HG02571 (cell line): ENCODE measurements around the gene SOX6.
"Not testable (repeated sequence)": the region's sequence is repeated elsewhere in the genome, so short reads cannot be mapped to it uniquely, and the experiment has no call there.

Experiments used
- ATAC-seq: cut with Tn5 transposase; IDR thresholded peaks from one replicate; pipeline ENCODE4 v1.9.1; 2021; ENCODE audit warnings: mild to moderate bottlenecking, moderate library complexity; ENCODE audit not compliant: unreplicated experiment

The SOX6 gene

GRCh38 chr11:16070573-16070972, 285.8 kb downstream of the SOX6 start:
- ATAC-seq, result no peak

GRCh38 chr11:16067268-16067667, 289.1 kb downstream of the SOX6 start:
- ATAC-seq, result not testable (repeated sequence)

GRCh38 chr11:16059332-16059731, 297.0 kb downstream of the SOX6 start:
- no peak for ATAC-seq

- ATAC-seq, result no peak
Measured at GRCh38 chr11:16058671-16059070, 297.7 kb downstream of the SOX6 start.

GRCh38 chr11:16052750-16053149, 303.6 kb downstream of the SOX6 start:
- no peak for ATAC-seq

- no peak for ATAC-seq
Measured at GRCh38 chr11:16049611-16050010, 306.7 kb downstream of the SOX6 start.

- ATAC-seq, result no peak
Measured at GRCh38 chr11:16047073-16047472, 309.3 kb downstream of the SOX6 start.

GRCh38 chr11:16043617-16044016, 312.7 kb downstream of the SOX6 start:
- no peak for ATAC-seq

- no peak for ATAC-seq
Measured at GRCh38 chr11:16041207-16041606, 315.1 kb downstream of the SOX6 start.

- ATAC-seq, result no peak
Measured at GRCh38 chr11:16040151-16040550, 316.2 kb downstream of the SOX6 start.

GRCh38 chr11:16037179-16037578, 319.2 kb downstream of the SOX6 start:
- no peak for ATAC-seq

- ATAC-seq, result no peak
Measured at GRCh38 chr11:16036218-16036617, 320.1 kb downstream of the SOX6 start.

GRCh38 chr11:16034074-16034473, 322.3 kb downstream of the SOX6 start:
- ATAC-seq, result no peak

- no peak for ATAC-seq
Measured at GRCh38 chr11:16032974-16033373, 323.4 kb downstream of the SOX6 start.

- ATAC-seq, result no peak
Measured at GRCh38 chr11:16031210-16031609, 325.1 kb downstream of the SOX6 start.

- no peak for ATAC-seq
Measured at GRCh38 chr11:16030664-16031063, 325.7 kb downstream of the SOX6 start.

GRCh38 chr11:16029151-16029550, 327.2 kb downstream of the SOX6 start:
- ATAC-seq, result not testable (repeated sequence)

GRCh38 chr11:16028419-16028818, 327.9 kb downstream of the SOX6 start:
- ATAC-seq, result no peak

- no peak for ATAC-seq
Measured at GRCh38 chr11:16027621-16028020, 328.7 kb downstream of the SOX6 start.

- ATAC-seq, result no peak
Measured at GRCh38 chr11:16026849-16027248, 329.5 kb downstream of the SOX6 start.

GRCh38 chr11:16018931-16019330, 337.4 kb downstream of the SOX6 start:
- no peak for ATAC-seq

- no peak for ATAC-seq
Measured at GRCh38 chr11:16016468-16016829, 339.9 kb downstream of the SOX6 start.

- ATAC-seq, result no peak
Measured at GRCh38 chr11:16015741-16016467, 340.4 kb downstream of the SOX6 start.
